ENCODE data around the gene RIC1.
"Not testable (repeated sequence)": the region's sequence is repeated elsewhere in the genome, so short reads cannot be mapped to it uniquely, and the experiment has no call there.

Gene RIC1
- 44.3 to 50.4 reads per million in 2 donors for total RNA-seq

GRCh38 chr9:5628530-5629311 lies at the start of gene RIC1:
Gene RIC1, plus strand, starts transcription at chr9:5629107. Its CDS starts 203 bp downstream, at chr9:5629310.
- DNase-seq: peak; percentile 77 to 98 (median 82)

DNA sequence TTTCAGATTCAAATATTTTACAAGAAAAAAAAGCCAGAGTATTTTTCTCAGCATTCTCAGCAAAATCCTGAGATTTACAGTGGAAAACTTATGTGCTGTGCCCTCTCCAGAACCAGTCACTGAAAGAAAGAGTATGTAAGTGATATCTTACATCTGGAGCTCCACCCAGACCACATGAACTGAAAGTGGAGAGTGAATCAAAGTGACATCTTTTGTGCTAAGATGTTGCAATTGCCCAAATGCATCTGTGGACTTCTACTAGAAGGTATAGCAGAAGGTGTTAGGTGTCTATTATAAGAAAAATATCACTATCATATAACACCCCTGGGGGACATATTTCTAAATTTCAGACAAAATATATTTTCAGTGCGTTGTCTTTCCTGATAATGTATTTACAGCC lies 49.0 kb upstream of the RIC1 start:
- peak in 1 of 5 experiments; percentile 67 for DNase-seq

DNA sequence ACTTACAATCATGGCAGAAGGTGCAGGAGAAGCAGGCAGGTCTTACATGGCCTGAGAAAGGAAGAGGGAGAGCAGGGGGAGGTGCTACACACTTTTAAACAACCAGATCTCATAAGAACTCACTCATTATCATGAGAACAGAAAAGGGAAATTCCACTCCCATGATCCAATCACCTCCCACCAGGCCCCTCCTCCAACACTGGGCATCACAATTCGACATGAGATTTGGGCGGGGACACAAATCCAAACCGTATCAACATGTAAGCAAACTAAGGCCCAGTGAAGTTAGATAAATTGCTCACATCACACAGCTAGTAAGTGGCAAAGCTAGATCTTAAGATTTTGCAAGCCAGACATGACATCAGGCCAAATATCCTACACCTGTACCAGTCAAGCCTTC lies 48.3 kb upstream of the RIC1 start:
- DNase-seq: no peak

GRCh38 chr9:5581706-5582105 lies 47.2 kb upstream of the RIC1 start:
- not testable (repeated sequence) for DNase-seq

DNA sequence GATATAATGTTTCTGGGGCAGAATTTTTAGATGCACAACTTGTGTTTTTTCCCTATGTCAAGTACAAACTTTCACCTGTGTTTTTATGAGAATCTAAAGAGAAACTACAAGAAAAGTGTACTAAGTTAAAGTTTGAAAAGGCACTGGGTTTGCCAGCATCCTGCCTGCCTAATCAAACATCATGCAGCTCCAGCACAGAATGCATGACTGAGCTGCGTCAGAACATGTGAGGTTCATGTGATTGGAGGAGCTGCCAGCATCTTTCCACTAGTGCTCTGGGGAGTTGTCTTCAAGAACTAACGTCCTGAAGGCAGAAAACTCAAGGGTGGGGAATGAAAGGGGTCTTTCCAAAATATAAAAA lies 46.1 kb upstream of the RIC1 start:
- DNase-seq: peak in 1 of 5 experiments; percentile 84

DNA sequence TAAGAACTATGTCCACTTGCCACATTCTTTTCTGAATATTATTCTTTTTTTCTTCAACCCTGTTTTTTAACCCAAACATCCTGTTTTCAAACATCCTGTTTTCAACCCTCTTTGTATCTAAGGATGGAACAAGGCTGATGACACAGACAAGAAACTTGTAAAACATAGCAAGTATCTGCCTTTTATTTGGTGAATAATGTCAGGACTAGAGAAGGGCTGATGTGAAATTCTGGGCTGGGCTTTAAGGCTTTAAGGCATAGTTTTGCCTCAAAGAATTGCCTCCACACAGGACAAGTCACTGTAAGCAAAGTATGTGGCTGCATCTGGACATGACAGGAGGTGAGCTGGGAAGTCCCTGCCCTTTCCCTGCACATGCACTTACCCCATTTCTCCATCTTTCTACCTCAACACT lies 42.5 kb upstream of the RIC1 start:
- peak in 1 of 5 experiments; percentile 67 for DNase-seq

DNA sequence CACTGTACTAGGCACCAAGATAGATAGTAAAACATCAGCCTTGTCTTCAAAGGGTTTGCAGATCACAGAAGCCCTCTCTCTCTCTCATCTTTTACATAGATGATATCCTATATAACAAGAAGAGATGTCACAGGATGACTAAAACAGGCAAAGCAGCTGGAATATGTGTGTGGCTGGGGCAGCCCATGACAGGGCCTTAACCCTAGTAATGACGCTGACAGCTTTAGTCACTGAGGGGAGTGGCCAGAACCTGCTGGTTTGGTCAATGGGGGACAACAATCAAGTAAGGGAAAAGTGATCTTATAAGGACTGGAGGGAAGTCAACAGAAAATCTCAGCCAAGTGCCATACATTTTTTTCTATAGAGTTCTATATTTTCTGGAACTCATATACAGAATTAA lies 41.9 kb upstream of the RIC1 start:
- DNase-seq: peak in 2 of 5 experiments; percentile 15 to 36

- DNase-seq: no peak
These were observed 36.7 kb upstream of the RIC1 start for GRCh38 chr9:5592231-5592630.

DNA sequence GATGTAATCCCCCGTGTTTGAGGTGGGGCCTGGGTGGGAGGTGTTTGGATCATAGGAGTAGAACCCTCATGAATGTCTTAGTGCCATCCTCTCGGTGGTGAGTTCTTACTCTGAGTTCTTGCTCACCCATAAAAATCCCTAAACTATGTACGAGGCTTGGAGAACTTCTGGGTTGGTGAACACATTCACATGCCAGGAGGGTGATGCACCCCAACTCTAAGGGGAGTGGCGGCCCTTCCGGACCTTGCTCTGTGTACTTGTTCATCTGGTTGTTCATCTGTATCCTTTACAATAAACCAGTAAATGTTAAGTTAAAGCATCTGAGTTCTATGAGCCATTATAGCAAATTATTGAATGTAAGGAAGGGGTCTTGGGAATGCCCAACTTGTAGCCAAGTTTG lies 36.0 kb upstream of the RIC1 start:
- no peak for DNase-seq

DNA sequence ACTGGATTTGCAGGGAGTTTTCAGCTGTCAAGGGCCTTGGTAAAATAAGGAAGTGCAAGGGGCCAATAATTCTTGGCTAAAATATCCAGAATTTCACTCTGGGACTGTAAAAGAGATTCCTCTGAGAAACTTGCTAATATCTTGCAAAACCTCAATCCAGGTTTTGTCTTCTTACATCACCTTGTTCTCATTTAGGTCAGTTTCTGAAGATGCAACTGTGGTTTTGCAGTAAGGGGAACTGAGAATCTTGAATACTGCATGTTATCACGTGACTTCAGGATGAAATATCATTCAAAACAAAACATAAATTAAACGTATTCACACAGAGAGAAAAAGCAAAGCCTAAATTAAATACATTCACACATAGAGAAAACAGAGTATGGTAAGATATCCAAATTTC lies 35.0 kb upstream of the RIC1 start:
- peak in 1 of 5 experiments; percentile 62 for DNase-seq

- no peak for DNase-seq
These were observed 32.7 kb upstream of the RIC1 start for GRCh38 chr9:5596173-5596572.

- peak in 1 of 5 experiments; percentile 33 for DNase-seq
These were observed 20.3 kb upstream of the RIC1 start for GRCh38 chr9:5608298-5609225.

- DNase-seq: no peak
These were observed 19.7 kb upstream of the RIC1 start for GRCh38 chr9:5609226-5609596.

- no peak for DNase-seq
These were observed 18.4 kb upstream of the RIC1 start for GRCh38 chr9:5610491-5610890.

- no peak for DNase-seq
These were observed 17.4 kb upstream of the RIC1 start for GRCh38 chr9:5611321-5612184.

- DNase-seq: no peak
These were observed 16.7 kb upstream of the RIC1 start for GRCh38 chr9:5612185-5612530.

DNA sequence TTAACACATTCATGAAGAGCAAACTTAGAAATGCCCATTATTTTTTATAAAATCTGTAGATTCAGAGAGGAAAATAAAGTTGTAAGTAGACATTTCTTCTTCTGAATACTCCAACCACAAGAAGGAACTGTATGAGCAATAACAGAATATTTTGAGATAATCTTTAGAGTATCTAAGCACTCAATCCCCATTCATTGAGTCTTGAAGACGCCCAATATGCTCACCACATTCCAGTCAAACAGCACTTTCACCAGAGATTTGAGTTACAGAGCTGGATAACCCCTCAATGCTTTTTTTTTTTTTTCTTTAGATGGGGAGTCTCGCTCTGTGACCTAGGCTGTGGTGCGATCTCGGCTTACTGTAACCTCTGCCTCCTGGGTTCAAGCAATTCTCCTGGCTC lies 14.7 kb upstream of the RIC1 start:
- DNase-seq: peak in 1 of 5 experiments; percentile 71

DNA sequence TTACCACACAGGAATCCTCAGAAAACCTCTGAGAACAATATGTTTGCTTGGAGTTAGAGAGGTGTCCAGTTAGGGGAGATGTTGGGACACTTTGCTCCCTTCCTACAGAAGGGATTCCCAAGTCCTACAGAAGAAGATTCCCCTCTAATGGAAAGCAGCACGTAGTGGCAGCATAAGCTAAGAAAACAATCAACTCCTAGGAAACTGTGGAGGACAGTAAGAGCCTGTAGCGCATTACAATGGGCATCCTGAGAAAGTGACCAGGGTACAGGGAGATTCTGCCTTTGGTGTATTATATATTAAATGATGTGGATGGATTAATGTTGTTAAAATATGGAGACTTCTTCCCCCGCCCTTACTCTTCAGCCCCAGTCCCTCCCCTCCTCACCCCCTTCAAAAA lies 13.9 kb upstream of the RIC1 start:
- no peak for DNase-seq

DNA sequence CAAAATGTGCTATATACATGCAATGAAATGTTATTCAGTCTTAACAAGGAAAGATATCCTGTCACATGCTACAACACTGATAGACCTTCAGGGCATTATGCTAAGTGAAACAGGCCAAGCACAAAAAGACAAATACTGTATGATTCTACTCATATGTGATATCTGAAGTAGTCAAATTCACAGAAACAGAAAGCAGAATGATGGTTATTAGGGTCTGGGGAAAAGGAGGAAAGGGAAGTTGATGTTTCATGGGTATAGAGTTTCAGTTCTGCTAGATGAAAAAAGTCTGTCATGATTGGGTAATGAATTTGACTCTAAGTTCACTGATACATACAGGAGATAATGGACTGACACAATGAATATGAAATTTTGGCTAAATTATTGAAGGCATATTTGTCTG lies 11.2 kb upstream of the RIC1 start:
- DNase-seq: peak in 1 of 5 experiments; percentile 55

DNA sequence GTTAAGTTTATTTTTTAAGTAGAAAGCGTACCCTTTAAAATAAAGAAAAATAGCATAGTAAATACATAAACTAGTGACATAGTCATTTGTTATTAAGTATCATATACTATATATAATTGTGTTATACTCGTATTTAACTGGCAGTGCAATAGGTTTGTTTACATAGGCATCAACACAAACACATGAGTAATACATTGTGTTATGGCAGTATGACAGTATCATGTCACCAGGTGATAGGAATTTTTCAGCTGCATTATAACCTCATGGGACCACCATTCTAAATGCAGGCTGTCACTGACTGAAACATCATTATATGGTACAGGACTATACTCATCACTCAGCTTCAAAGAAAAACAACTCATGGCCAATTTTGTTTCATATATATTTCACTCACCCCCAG lies 8.4 kb upstream of the RIC1 start:
- DNase-seq: no peak

- no peak for DNase-seq
These were observed 7.6 kb upstream of the RIC1 start for GRCh38 chr9:5621327-5621726.

GRCh38 chr9:5622016-5622415 lies 6.9 kb upstream of the RIC1 start:
- no peak for DNase-seq

DNA sequence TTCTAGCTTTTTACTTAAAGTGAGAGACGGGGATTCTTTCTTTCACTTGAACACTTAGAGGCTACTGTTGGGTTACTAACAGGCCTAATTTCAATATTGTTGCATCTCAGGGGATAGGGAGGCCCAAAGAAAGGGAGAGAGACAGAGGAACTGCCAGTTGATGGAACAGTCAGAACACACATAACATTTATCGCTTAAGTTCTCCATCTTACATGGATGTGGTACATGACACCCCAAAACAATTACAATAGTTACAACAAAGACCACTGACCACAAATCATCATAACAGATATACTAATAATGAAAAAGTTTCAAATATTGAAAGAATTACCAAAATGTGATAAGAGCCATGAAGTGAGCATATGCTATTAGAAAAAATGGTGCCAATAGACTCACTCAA lies 4.3 kb upstream of the RIC1 start:
- peak in 1 of 5 experiments; percentile 79 for DNase-seq

Measured in T-helper 2 cell (primary cell).